IMR-90 (cell line): ENCODE measurements around the gene NDUFC2. TPM values are rescaled to one million over a fixed set of nuclear protein-coding genes. Genes with fewer than 3 reads are reported as not detected.

ENCODE experiments used
- ATAC-seq: fragments of 200-7000 bp; cut with Tn5 transposase; 2 replicates; pipeline ENCODE4 v1.9.1; 2020; ENCODE audit warnings: low read depth, mild to moderate bottlenecking, moderate library complexity
- BruUV-seq: library from RNA; stranded (reverse); fragments of 400-500 nt; replicated peaks from 2 replicates; lab custom pipeline; 2021; lab: Mats Ljungman, UMichigan
- CTCF ChIA-PET: fragments of 300-600 bp; formaldehyde crosslinking; extraction: SDS; loops from one replicate; lab custom pipeline; 2021; ENCODE audit warnings: antibody characterized with exemption; lab: Yijun Ruan, JAX
- POLR2A ChIA-PET: fragments of 300-600 bp; sonication (Branson Sonifier 250); formaldehyde crosslinking; loops from one replicate; lab custom pipeline; 2022; ENCODE audit warnings: antibody characterized with exemption; ENCODE audit not compliant: unreplicated experiment; lab: Charles Lee
- DNase-seq: peaks from one replicate; pipeline ENCODE4 v3.0.0; 2013
- H2AFZ ChIP-seq: replicated peaks from 2 replicates; pipeline ENCODE3; 2013; ENCODE audit warnings: low read length, mild to moderate bottlenecking; ENCODE audit not compliant: poor library complexity
- H2AK5ac ChIP-seq: 2 replicates; pipeline ENCODE4 v1.6.1; 2013; ENCODE audit warnings: low read depth, low read length, inconsistent platforms
- H2AK9ac ChIP-seq: replicated peaks from 2 replicates; pipeline ENCODE3; 2013; ENCODE audit warnings: mild to moderate bottlenecking, low read depth, low read length, moderate library complexity; ENCODE audit not compliant: poor library complexity
- H2BK120ac ChIP-seq: 2 replicates; pipeline ENCODE4 v1.6.1; 2013; ENCODE audit warnings: low read depth, low read length, inconsistent platforms
- H2BK15ac ChIP-seq: 3 replicates; pipeline ENCODE4 v1.6.1; 2013; ENCODE audit warnings: low read depth, low read length, inconsistent platforms
- H2BK20ac ChIP-seq: 2 replicates; pipeline ENCODE4 v1.6.1; 2013; ENCODE audit warnings: low read depth, mild to moderate bottlenecking, inconsistent platforms, low read length, moderate library complexity
- H2BK5ac ChIP-seq: 2 replicates; pipeline ENCODE4 v1.6.1; 2013; ENCODE audit warnings: mild to moderate bottlenecking, low read depth, low read length, inconsistent platforms; ENCODE audit not compliant: poor library complexity, severe bottlenecking
- H3K14ac ChIP-seq: replicated peaks from 2 replicates; pipeline ENCODE4 v1.6.1; 2013; ENCODE audit warnings: low read depth, low read length, inconsistent platforms
- H3K18ac ChIP-seq: 2 replicates; pipeline ENCODE4 v1.6.1; 2013; ENCODE audit warnings: low read depth, low read length, control low read depth
- H3K23ac ChIP-seq: 2 replicates; pipeline ENCODE4 v1.6.1; 2013; ENCODE audit warnings: low read depth, low read length, inconsistent platforms
- H3K27ac ChIP-seq: 2 replicates; pipeline ENCODE4 v1.5.1; 2013; ENCODE audit warnings: mild to moderate bottlenecking, control low read depth, low read length; ENCODE audit not compliant: insufficient read depth
- H3K27me3 ChIP-seq: 2 replicates; pipeline ENCODE4 v1.6.1; 2013; ENCODE audit warnings: low read length; ENCODE audit not compliant: control insufficient read depth, insufficient read depth
- H3K36me3 ChIP-seq: 2 replicates; pipeline ENCODE4 v1.6.1; 2013; ENCODE audit warnings: low read length, mixed read lengths; ENCODE audit not compliant: control insufficient read depth, insufficient read depth
- H3K4ac ChIP-seq: 2 replicates; pipeline ENCODE4 v1.6.1; 2013; ENCODE audit warnings: low read depth, low read length, inconsistent platforms
- H3K4me1 ChIP-seq: 2 replicates; pipeline ENCODE4 v1.6.1; 2013; ENCODE audit warnings: low read length, mixed read lengths; ENCODE audit not compliant: control insufficient read depth, insufficient read depth
- H3K4me2 ChIP-seq: 2 replicates; pipeline ENCODE4 v1.6.1; 2013; ENCODE audit warnings: low read depth, mild to moderate bottlenecking, control low read depth, low read length, moderate library complexity
- H3K4me3 ChIP-seq: 2 replicates; pipeline ENCODE4 v1.5.1; 2013; ENCODE audit warnings: low read depth, mild to moderate bottlenecking, control low read depth, low read length, moderate library complexity; ENCODE audit not compliant: insufficient read depth
- H3K56ac ChIP-seq: 2 replicates; pipeline ENCODE4 v1.6.1; 2013; ENCODE audit warnings: low read length, inconsistent platforms; ENCODE audit not compliant: insufficient read depth; ENCODE audit errors: extremely low read depth
- H3K79me1 ChIP-seq, 2 experiments: 2 replicates each; pipeline ENCODE4 v1.6.1; 2013; ENCODE audit warnings: low read length in 2 of 2, inconsistent platforms in 1 of 2, low read depth in 1 of 2
- H3K9ac ChIP-seq: 2 replicates; pipeline ENCODE4 v1.6.1; 2013; ENCODE audit warnings: low read depth, low read length, control low read depth
- H3K9me1 ChIP-seq: 2 replicates; pipeline ENCODE4 v1.6.1; 2013; ENCODE audit warnings: low read length, inconsistent platforms; ENCODE audit not compliant: insufficient read depth
- H3K9me3 ChIP-seq: 2 replicates; pipeline ENCODE4 v1.6.1; 2013; ENCODE audit warnings: low read length; ENCODE audit not compliant: control insufficient read depth, insufficient read depth
- H4K20me1 ChIP-seq: 2 replicates; pipeline ENCODE4 v1.6.1; 2013; ENCODE audit warnings: low read length, inconsistent platforms; ENCODE audit not compliant: insufficient read depth
- H4K5ac ChIP-seq: 2 replicates; pipeline ENCODE4 v1.6.1; 2013; ENCODE audit warnings: mild to moderate bottlenecking, low read depth, low read length, control low read depth
- H4K8ac ChIP-seq, 2 experiments: 2 replicates each; pipeline ENCODE4 v1.6.1; 2013; ENCODE audit warnings: low read depth in 2 of 2, low read length in 2 of 2, control low read depth in 1 of 2, inconsistent platforms in 1 of 2
- H4K91ac ChIP-seq: 2 replicates; pipeline ENCODE4 v1.6.1; 2013; ENCODE audit warnings: low read depth, low read length, inconsistent platforms; ENCODE audit not compliant: insufficient read depth
- BHLHE40 ChIP-seq: fragments of 150-350 bp; IDR thresholded peaks from 2 replicates; pipeline ENCODE4 v1.6.1; 2016; ENCODE audit warnings: mild to moderate bottlenecking, low read depth, low read length
- CTCF ChIP-seq: conservative IDR thresholded peaks from 2 replicates; pipeline ENCODE4 v1.5.1; 2012; ENCODE audit warnings: mild to moderate bottlenecking, low read depth, low read length, improper control_type of control experiment
- MAFK ChIP-seq: IDR thresholded peaks from 2 replicates; pipeline ENCODE4 v1.6.1; 2012; ENCODE audit warnings: low read depth, low read length, improper control_type of control experiment
- MXI1 ChIP-seq: IDR thresholded peaks from 2 replicates; pipeline ENCODE4 v1.6.1; 2012; ENCODE audit warnings: low read depth, mild to moderate bottlenecking, low read length, moderate library complexity, borderline replicate concordance
- POLR2A ChIP-seq: IDR thresholded peaks from 2 replicates; pipeline ENCODE4 v1.6.1; 2012; ENCODE audit warnings: mild to moderate bottlenecking, low read depth, low read length
- RAD21 ChIP-seq: IDR thresholded peaks from 2 replicates; pipeline ENCODE4 v1.6.1; 2012; ENCODE audit warnings: low read length, improper control_type of control experiment
- RCOR1 ChIP-seq: IDR thresholded peaks from 2 replicates; pipeline ENCODE4 v1.6.1; 2012; ENCODE audit warnings: mild to moderate bottlenecking, low read length, improper control_type of control experiment; ENCODE audit not compliant: insufficient replicate concordance
- SMC3 ChIP-seq: fragments of 150-350 bp; IDR thresholded peaks from 2 replicates; pipeline ENCODE4 v1.6.1; 2016; ENCODE audit warnings: low read depth, mild to moderate bottlenecking, antibody characterized with exemption, low read length, moderate library complexity
- USF2 ChIP-seq: fragments of 150-350 bp; IDR thresholded peaks from 2 replicates; pipeline ENCODE4 v1.6.1; 2017; ENCODE audit warnings: mild to moderate bottlenecking, antibody characterized with exemption, low read length, low read depth
- WGBS, 2 experiments: methylation state at CpG; one replicate each; pipeline versions ENCODE4 v1.1.5 to v1.1.7; 2013; ENCODE audit warnings: missing lambda C conversion rate in 2 of 2; ENCODE audit not compliant: insufficient read length in 1 of 2; ENCODE audit errors: extremely low coverage in 2 of 2; 5-methylcytosine and 5-hydroxymethylcytosine counted together
- dilution Hi-C: fragments of 300-500 bp; cut with HindIII; formaldehyde crosslinking; loops from one replicate; pipeline ENCODE4 v1.14.3; 2018; ENCODE audit warnings: low sequenced_read_pairs; ENCODE audit not compliant: unreplicated experiment
- in situ Hi-C: fragments of 300-500 bp; cut with MboI; formaldehyde crosslinking; loops from 3 replicates; pipeline ENCODE4 v1.14.3; 2019; ENCODE audit warnings: low sequenced_read_pairs, inconsistent platforms, mixed read lengths
- intact Hi-C: fragments of 100-400 bp; cut with micrococcal nuclease; formaldehyde crosslinking; loops from 2 replicates; pipeline ENCODE4 v1.10.0; 2022
- polyA plus RNA-seq, 3 experiments: library from polyadenylated mRNA; depleted of rRNA; stranded (reverse); fragments of >200 nt; gene quantifications; 2 replicates each; pipeline ENCODE4 v1.2.3, GENCODE V29; 2012; ENCODE audit warnings: low replicate concordance in 1 of 3
- total RNA-seq: library from RNA; depleted of rRNA; stranded (reverse); fragments of >200 nt; gene quantifications from 2 replicates; pipeline ENCODE4 v1.2.3, GENCODE V29; 2012

NDUFC2 gene
- total and polyA plus RNA-seq, 2 of the 4 experiments (the other 2 are of a cell fraction), result 146 to 340 TPM

DNA sequence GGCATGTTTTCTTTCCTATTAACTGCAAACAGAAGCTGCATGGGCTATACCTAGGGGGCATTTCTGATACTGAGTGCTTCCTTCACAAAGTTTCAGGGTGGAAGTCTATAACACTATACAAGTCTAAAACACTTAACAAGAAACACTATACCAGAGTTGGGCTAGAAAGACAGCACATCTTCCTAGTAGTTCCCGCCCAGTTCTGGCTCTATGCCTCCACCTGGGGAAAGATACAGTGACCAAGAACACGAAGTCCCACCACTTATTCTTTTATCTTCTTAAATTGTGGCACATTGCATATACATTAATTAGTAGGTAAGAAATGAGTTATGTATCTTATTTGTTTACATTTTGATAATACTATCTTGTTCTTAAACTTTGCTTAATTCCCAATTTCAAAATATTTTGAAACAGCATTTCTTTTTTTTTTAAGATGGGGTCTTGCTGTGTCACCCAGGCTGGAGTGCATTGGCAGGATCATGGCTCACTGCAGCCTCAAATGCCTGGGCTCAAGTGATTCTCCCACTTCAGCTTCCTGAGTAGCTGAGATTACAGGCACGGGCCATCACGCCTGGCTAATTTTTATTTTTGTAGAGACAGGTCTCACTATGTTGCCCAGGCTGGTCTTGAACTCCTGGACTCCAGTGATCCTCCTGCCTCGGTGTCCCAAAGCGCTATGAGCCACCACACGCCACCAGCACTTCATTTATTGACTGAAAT is 18.2 kb upstream of the NDUFC2 start:
- no peak overlapping the region for H2AK9ac ChIP-seq
- BruUV-seq, result no TSS peak
- POLR2A ChIA-PET, result no interaction called here
- CTCF ChIA-PET, result no interaction called here
- ATAC-seq (no peak), DNase-seq (no peak)
- WGBS, 2 experiments, result 100% methylated on average over 2 of the region's 7 CpGs; no CpG with 5 or more reads in 1 of the 2 experiments
- H3K23ac ChIP-seq, result no peak overlapping the region
- H3K9me1 ChIP-seq, result no peaks in the 10 kb centered on the region
- TF ChIP-seq CTCF (no peak), POLR2A (no peak), USF2 (no peak), MXI1 (no peak), RAD21 (no peak), BHLHE40 (no peak), MAFK (no peak), SMC3 (no peak), RCOR1 (no peak)
- no peak overlapping the region for H3K4ac ChIP-seq
- H3K14ac ChIP-seq, result no peak overlapping the region
- H3K27me3 ChIP-seq, result no peaks in the 10 kb centered on the region
- H3K9ac ChIP-seq, result no peak overlapping the region
- H3K56ac ChIP-seq, result no peak overlapping the region
- H3K79me1 ChIP-seq, result no peaks in the 10 kb centered on the region
- H2AK5ac ChIP-seq, result no peak overlapping the region
- no peak overlapping the region for H2BK120ac ChIP-seq
- H3K27ac ChIP-seq, result no peak overlapping the region
- H3K4me2 ChIP-seq, result no peak overlapping the region
- no peak overlapping the region for H2BK15ac ChIP-seq
- H3K9me3 ChIP-seq, result no peaks in the 10 kb centered on the region
- dilution Hi-C loops (no loop called here), intact Hi-C loops (no loop called here), in situ Hi-C loops (no loop called here)
- no peak overlapping the region for H2BK20ac ChIP-seq
- H4K91ac ChIP-seq, result no peak overlapping the region
- H3K36me3 ChIP-seq, result peaks cover 20% of the 10 kb centered on the region
- no peak overlapping the region for H2AFZ ChIP-seq
- no peak overlapping the region for H3K18ac ChIP-seq
- no peaks in the 10 kb centered on the region for H4K20me1 ChIP-seq
- no peak overlapping the region for H2BK5ac ChIP-seq
- H4K8ac ChIP-seq, result no peak overlapping the region
- H3K4me1 ChIP-seq, result peaks cover 4% of the 10 kb centered on the region
- H3K4me3 ChIP-seq, result no peak overlapping the region
- no peak overlapping the region for H4K5ac ChIP-seq
